Karpas-422 (cell line): ENCODE data around the gene UBTD1. TPM values are rescaled to one million over a fixed set of nuclear protein-coding genes. Genes with fewer than 3 reads are reported as not detected.

Experiments
- DNase-seq: peaks from one replicate; pipeline ENCODE4 v3.0.0-alpha.2; 2015
- H2AFZ ChIP-seq: fragments of 200-600 bp; sonication (generic); 2 replicates; pipeline ENCODE4 v1.6.1; 2014; ENCODE audit warnings: antibody characterized with exemption, low read length, mixed read lengths
- H3K27ac ChIP-seq: fragments of 200-600 bp; sonication (generic); 2 replicates; pipeline ENCODE4 v1.5.1; 2014; ENCODE audit warnings: mild to moderate bottlenecking, low read length, moderate library complexity
- H3K27me3 ChIP-seq: fragments of 200-600 bp; sonication (generic); 2 replicates; pipeline ENCODE4 v1.6.1; 2014; ENCODE audit warnings: low read length, mixed read lengths
- H3K36me3 ChIP-seq: fragments of 200-600 bp; sonication (generic); 2 replicates; pipeline ENCODE4 v1.6.1; 2014; ENCODE audit warnings: low read length, mixed read lengths; ENCODE audit not compliant: insufficient read depth
- H3K4me1 ChIP-seq: fragments of 200-600 bp; sonication (generic); 2 replicates; pipeline ENCODE4 v1.6.1; 2014; ENCODE audit warnings: mild to moderate bottlenecking, low read length, mixed read lengths
- H3K4me2 ChIP-seq: fragments of 200-600 bp; sonication (generic); 2 replicates; pipeline ENCODE4 v1.6.1; 2014; ENCODE audit warnings: low read length, low read depth, mild to moderate bottlenecking; ENCODE audit not compliant: poor library complexity, severe bottlenecking
- H3K4me3 ChIP-seq: fragments of 200-600 bp; sonication (generic); 2 replicates; pipeline ENCODE4 v1.5.1; 2014; ENCODE audit warnings: mild to moderate bottlenecking, antibody characterized with exemption, low read length, mixed read lengths
- H3K79me2 ChIP-seq: fragments of 200-600 bp; sonication (generic); 2 replicates; pipeline ENCODE4 v1.6.1; 2014; ENCODE audit warnings: mild to moderate bottlenecking, low read length, mixed read lengths
- H3K9ac ChIP-seq: fragments of 200-600 bp; sonication (generic); 2 replicates; pipeline ENCODE4 v1.6.0; 2014; ENCODE audit warnings: low read length
- H3K9me2 ChIP-seq: fragments of 200-600 bp; sonication (generic), shearing (Covaris generic); replicated peaks from 2 replicates; pipeline ENCODE4 v1.6.0; 2014; ENCODE audit warnings: mild to moderate bottlenecking, low read length, moderate library complexity; ENCODE audit not compliant: insufficient read depth
- H3K9me3 ChIP-seq: fragments of 300-700, 200-600 bp; sonication (generic); 2 replicates; pipeline ENCODE4 v1.6.1; 2014; ENCODE audit warnings: low read length, mixed read lengths
- H4K20me1 ChIP-seq: fragments of 200-600 bp; sonication (generic); 2 replicates; pipeline ENCODE4 v1.6.1; 2014; ENCODE audit warnings: mild to moderate bottlenecking, antibody characterized with exemption, low read length, low read depth; ENCODE audit not compliant: insufficient read depth
- total RNA-seq: library from RNA; depleted of rRNA; stranded (reverse); fragments of >200 nt; shearing (Covaris generic); gene quantifications from 2 replicates; pipeline ENCODE4 v1.2.3, GENCODE V29; 2014; ENCODE audit warnings: low replicate concordance

The UBTD1 gene
- total RNA-seq, 1 experiment from 2014 or later, result 0.11 TPM

DNA sequence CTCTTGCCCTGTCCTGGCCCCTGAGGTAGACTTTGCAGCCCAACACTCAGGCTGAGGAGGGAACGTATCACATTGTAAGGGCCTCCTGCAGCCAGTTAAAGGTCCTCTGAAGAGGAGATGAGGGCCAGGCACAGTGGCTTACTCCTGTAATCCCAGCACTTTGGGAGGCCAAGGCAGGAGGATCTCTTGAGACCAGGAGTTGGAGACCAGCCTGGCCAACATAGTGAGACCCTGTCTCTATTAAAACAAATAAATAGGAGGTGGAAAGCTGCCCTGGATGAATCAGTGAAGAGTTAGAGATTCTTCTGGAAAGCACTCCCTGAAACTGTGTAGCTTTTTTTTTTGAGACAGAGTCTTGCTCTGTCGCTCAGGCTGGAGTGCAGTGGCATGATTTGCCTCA is 88.5 kb downstream of the UBTD1 start:
- H2AFZ ChIP-seq, result no peak overlapping the region
- no peaks in the 10 kb centered on the region; the same call in 1 of the 2 replicates for H3K4me1 ChIP-seq
- H3K79me2 ChIP-seq, result no peaks in the 10 kb centered on the region
- no peaks in the 10 kb centered on the region for H3K27me3 ChIP-seq
- H4K20me1 ChIP-seq, result no peaks in the 10 kb centered on the region
- no peaks in the 10 kb centered on the region for H3K9me3 ChIP-seq
- H3K36me3 ChIP-seq, result no peaks in the 10 kb centered on the region
- H3K27ac ChIP-seq, result no peak overlapping the region
- no peak overlapping the region for H3K9ac ChIP-seq
- no peak for DNase-seq
- no peak overlapping the region for H3K4me3 ChIP-seq
- H3K4me2 ChIP-seq, result no peak overlapping the region
- H3K9me2 ChIP-seq, result no peaks in the 10 kb centered on the region

DNA sequence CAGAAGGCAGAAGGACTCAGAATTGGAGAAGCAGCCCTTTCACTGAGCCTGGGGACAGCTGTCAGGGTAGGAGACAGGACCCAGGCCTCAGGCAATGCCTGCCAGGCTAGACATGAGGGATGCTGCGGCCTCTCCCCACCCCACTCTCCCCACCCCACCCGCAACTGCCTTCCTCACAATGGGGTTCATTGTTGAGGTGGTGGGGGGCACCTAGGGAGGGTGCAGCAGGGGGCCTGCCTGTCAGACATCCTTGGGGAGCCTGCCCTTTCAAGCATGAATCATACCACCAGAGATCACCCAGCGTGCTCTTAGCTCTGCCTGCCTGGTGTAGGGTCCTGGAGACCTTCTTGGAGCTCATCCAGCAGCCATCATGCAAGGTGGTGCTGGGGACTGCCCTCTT is 90.8 kb downstream of the UBTD1 start, which contains the start of gene C10orf62:
Gene C10orf62 (plus strand): TSS at position 243 of the 400 bp plus-strand sequence. CDS start 177 bp downstream, outside the sequence.
- H2AFZ ChIP-seq, result no peak within 1 kb of the TSS
- no peaks in the 10 kb centered on the region for H4K20me1 ChIP-seq
- no peak within 1 kb of the TSS for H3K4me2 ChIP-seq
- H3K27ac ChIP-seq, result no peak within 1 kb of the TSS
- no peaks in the 10 kb centered on the region for H3K9me3 ChIP-seq
- no peaks in the 10 kb centered on the region; the same call in 1 of the 2 replicates for H3K4me1 ChIP-seq
- no peaks in the 10 kb centered on the region for H3K79me2 ChIP-seq
- no peaks in the 10 kb centered on the region for H3K27me3 ChIP-seq
- no peak for DNase-seq
- H3K36me3 ChIP-seq, result no peaks in the 10 kb centered on the region
- no peak within 1 kb of the TSS for H3K4me3 ChIP-seq
- H3K9me2 ChIP-seq, result no peaks in the 10 kb centered on the region
- no peak within 1 kb of the TSS for H3K9ac ChIP-seq

DNA sequence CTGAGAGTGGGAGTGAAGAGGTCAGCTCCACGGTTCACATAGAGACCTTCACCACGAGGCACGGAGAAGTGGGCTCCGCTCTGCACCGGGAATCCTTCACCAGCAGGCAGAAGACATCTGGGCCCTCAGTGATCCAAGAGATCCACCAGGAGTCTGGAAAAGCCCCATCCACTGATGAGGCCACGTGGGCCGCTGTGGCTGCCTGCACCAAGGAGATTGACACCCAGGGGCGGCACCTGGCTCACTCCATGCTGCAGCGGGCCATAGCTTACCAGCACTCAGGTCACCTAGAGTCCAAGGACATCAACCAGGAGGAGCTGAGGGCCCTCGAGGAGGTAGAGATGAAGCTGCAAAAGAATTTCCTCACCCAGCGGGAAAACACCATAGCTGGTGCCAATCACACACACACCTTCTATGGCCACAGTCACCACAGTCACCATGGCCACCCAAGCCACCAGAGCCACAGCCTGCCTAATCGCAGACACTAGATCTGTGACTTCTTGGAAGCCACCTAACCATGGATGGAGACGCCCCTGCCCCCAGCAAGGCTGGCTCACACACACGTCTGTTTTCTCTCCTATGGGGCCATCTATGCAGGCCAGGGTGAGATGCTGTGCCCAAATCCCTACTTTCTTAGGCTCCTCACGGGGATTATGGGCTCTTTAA is 91.5 kb downstream of the UBTD1 start:
- Histone ChIP-seq H3K9ac (no peak overlapping the region), H3K4me2 (no peak overlapping the region), H2AFZ (no peak overlapping the region), H3K27ac (no peak overlapping the region), H3K27me3 (no peaks in the 10 kb centered on the region), H3K9me3 (no peaks in the 10 kb centered on the region), H3K4me3 (no peak overlapping the region), H3K4me1 (no peaks in the 10 kb centered on the region; the same call in 1 of the 2 replicates), H3K36me3 (no peaks in the 10 kb centered on the region), H3K9me2 (no peaks in the 10 kb centered on the region), H4K20me1 (no peaks in the 10 kb centered on the region), H3K79me2 (no peaks in the 10 kb centered on the region)
- no peak for DNase-seq

DNA sequence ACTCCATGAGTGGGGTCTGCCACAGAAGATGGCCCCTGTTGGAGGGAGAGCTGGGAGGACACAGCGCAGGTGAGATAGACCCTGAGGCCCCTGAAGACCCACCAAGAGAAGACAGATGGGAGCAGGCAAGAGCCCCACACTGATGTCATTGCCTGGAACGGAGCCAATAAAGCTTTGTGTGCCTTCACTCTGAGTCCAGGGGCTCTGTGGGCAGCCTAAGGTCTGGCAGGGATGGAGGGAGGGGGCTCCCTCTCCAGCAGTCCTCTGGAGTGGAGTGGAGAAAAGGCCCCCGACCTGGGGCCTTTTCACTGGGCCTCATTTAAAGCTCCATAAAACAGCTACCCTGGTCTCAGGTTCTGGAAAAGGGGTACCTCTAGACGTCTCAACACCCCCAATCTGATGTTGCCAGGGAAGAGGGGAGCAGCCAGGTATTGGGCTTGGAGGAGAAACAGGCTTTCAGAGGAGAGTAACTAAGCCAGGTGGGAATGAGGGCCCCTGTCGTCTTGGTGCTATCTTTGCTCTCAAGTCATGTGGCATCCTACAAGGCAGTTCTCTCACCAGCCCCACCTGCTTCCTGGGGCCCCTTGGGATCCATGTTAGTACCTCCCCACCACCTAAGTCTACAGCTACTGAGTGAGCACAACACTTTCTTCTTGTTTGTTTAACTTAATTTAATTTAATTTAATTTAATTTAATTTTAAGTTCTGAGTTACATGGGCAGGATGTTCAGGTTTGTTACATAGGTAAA is 92.2 kb downstream of the UBTD1 start:
- DNase-seq, result no peak

DNA sequence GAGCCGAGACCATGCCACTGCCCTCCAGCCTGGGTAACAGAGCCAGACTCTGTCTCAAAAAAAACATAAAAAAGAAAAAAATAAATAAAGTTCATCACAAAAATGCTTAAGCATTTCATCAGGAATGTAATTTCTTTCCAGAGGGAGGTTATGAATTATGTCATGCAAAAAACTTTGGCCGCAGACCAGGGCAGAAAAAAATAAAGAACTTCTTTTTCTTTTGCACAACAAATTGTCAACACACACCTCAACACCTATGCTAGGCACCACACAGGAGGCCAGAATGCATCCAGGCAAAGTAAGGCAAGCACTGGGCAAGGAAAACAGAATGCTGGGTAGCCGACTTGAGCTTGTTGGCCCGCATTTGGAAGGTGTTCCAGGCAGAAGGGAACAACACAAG is 94.7 kb downstream of the UBTD1 start:
- no peak overlapping the region for H3K4me3 ChIP-seq
- H3K36me3 ChIP-seq, result no peaks in the 10 kb centered on the region
- no peaks in the 10 kb centered on the region for H3K27me3 ChIP-seq
- H3K9ac ChIP-seq, result no peak overlapping the region
- no peak for DNase-seq
- no peaks in the 10 kb centered on the region for H4K20me1 ChIP-seq
- no peak overlapping the region for H2AFZ ChIP-seq
- H3K27ac ChIP-seq, result no peak overlapping the region
- H3K79me2 ChIP-seq, result no peaks in the 10 kb centered on the region
- H3K9me3 ChIP-seq, result no peaks in the 10 kb centered on the region
- H3K4me2 ChIP-seq, result no peak overlapping the region
- H3K4me1 ChIP-seq, result no peaks in the 10 kb centered on the region; the same call in 1 of the 2 replicates
- H3K9me2 ChIP-seq, result no peaks in the 10 kb centered on the region

More for the DNA sequence above, 92.2 kb downstream of the UBTD1 start:
- H3K4me2 ChIP-seq, result no peak overlapping the region
- H3K36me3 ChIP-seq, result no peaks in the 10 kb centered on the region
- H3K9ac ChIP-seq, result no peak overlapping the region
- no peaks in the 10 kb centered on the region for H3K27me3 ChIP-seq
- H3K4me1 ChIP-seq, result no peaks in the 10 kb centered on the region; the same call in 1 of the 2 replicates
- H2AFZ ChIP-seq, result no peak overlapping the region
- no peaks in the 10 kb centered on the region for H3K79me2 ChIP-seq
- no peak overlapping the region for H3K27ac ChIP-seq
- H4K20me1 ChIP-seq, result no peaks in the 10 kb centered on the region
- no peaks in the 10 kb centered on the region for H3K9me2 ChIP-seq
- H3K9me3 ChIP-seq, result no peaks in the 10 kb centered on the region
- H3K4me3 ChIP-seq, result no peak overlapping the region

DNA sequence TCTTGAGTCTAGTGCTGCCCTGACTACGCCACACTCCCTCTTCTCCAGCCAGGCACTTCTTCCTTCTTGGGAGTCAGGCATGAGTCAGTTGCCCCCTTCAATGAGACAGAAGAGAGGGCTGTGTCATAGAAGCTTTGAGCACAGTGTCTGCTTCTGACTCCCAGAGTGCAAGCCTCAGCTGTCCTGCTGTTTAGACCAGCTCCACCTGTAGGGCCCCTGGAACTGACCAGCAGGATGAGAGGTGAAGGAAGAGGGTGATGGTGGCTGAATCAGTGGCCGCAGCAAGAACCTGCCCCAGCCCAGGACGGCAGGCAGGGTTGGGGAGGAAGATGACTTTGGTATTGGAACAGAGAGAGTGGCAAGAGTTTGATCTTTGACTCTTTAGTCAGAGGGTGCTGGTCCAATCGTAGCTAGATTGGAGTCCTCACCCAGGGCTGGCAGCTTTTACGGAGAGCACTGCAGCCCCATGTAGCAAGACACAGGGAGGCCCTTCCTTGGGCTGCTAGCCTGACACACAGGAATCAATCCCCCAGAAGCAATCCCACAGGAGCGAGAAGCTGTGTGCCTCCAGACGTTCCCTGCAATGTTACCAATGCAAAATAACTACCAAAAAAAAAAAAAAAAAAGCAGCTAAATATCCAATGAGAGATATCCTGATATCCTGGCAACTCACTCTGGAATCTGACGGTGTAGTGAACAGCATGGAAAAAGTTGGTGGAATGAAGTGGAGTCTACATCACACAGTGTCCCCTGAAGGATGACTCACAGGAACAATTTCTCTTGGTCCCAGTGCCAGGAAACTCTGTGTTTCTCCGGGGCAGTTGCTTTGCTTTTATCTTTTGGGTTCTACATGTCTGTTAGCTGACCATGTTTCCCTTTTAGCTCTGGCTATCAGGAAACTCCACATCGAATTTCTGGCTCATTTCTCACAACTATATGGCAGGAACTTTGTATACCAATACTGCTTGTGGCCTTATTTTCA is 97.7 kb downstream of the UBTD1 start:
- Histone ChIP-seq H3K9me3 (no peaks in the 10 kb centered on the region), H3K4me3 (no peak overlapping the region), H3K9me2 (no peaks in the 10 kb centered on the region), H2AFZ (no peak overlapping the region), H3K36me3 (no peaks in the 10 kb centered on the region), H3K4me2 (no peak overlapping the region), H3K4me1 (no peaks in the 10 kb centered on the region), H3K27ac (no peak overlapping the region), H4K20me1 (no peaks in the 10 kb centered on the region), H3K9ac (no peak overlapping the region), H3K79me2 (no peaks in the 10 kb centered on the region), H3K27me3 (no peaks in the 10 kb centered on the region)
- DNase-seq, result no peak

DNA sequence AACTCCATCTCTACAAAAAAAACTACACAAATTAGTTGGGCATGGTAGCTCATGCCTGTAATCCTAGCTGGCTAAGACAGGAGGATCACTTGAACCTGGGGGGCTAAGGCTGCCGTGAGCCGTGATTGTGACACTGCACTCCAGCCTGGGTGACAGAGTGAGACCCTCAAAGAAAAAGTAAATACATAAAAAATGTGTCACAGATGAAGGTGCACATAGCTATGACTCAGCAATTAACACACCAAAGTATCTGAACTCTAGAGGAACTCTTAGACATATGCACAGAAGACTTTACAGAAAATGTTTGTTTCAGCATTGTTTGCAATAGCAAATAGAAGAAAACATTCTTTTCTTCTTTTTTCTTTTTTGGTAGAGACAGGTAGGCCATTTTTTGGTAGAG is 99.1 kb downstream of the UBTD1 start:
- no peaks in the 10 kb centered on the region for H4K20me1 ChIP-seq
- H3K27ac ChIP-seq, result no peak overlapping the region
- H3K9me3 ChIP-seq, result no peaks in the 10 kb centered on the region
- H3K9me2 ChIP-seq, result no peaks in the 10 kb centered on the region
- H3K27me3 ChIP-seq, result no peaks in the 10 kb centered on the region
- no peak overlapping the region for H3K9ac ChIP-seq
- H3K4me3 ChIP-seq, result no peak overlapping the region
- no peak overlapping the region for H3K4me2 ChIP-seq
- no peak overlapping the region for H2AFZ ChIP-seq
- no peak for DNase-seq
- no peaks in the 10 kb centered on the region for H3K36me3 ChIP-seq
- H3K79me2 ChIP-seq, result no peaks in the 10 kb centered on the region
- H3K4me1 ChIP-seq, result no peaks in the 10 kb centered on the region
